ENCODE data around the gene SMC1B. TPM values are rescaled to one million over a fixed set of nuclear protein-coding genes. Genes with fewer than 3 reads are reported as not detected.

Gene SMC1B
- total and polyA plus RNA-seq, 2 experiments from 2014 or later, result 0.10 TPM; not detected in 1

DNA sequence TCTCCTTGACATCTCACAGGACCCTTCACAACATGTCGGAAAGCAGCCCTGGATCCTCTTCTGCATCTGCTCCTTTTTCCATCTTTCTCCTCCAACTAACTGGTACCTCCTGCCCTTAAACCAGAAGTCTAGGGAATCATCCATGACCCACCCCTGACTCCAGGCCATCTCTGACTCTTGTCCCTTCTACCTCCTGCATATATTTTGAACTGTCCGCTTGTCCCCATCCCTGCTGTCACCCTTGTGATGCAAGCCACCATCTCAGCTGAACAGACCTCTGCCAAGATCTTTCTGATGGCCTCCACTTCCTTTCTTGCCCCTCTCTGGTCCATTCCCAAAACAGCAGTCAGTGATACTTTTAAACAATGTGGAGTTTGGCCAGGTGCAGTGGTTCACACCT is 7.1 kb upstream of the SMC1B start (continued):
- TF ChIP-seq ZNF462 (CRISPR knock-in tag; IDR thresholded peaks at IDR 0.05), result no peak

DNA sequence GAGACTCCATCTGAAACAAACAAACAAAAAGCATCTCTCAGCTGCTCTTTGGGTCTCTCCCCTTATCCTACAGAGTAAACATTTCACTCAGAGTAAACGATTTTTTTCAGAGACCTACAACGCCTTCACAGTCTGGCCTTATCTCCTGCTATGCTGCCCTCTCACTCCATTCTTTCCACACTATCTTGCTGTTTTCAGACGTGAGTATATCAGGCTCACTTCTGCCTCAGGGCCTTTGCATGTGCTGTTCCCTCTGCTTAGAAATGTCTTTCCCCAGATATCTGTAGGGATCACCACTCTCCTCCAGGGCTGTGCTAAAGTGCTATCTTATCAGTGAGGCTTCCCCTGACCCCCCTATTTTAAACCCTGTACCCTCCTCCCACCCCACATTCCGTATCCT is 6.6 kb upstream of the SMC1B start:
- Histone ChIP-seq H3K36me3 (ENCODE audit: insufficient read depth) (no peaks in the 10 kb centered on the region), H3K79me2 (replicated peaks; ENCODE audit: insufficient read depth) (no peaks in the 10 kb centered on the region), H2AFZ (no peak overlapping the region), H4K20me1 (replicated peaks; ENCODE audit: insufficient read depth) (no peaks in the 10 kb centered on the region), H3K4me2 (no peak overlapping the region), H3K27ac (ENCODE audit: low read depth) (no peak overlapping the region), H3K4me3 (no peak overlapping the region), H3K4me1 (ENCODE audit: insufficient read depth) (no peaks in the 10 kb centered on the region), H3F3A (replicated peaks; ENCODE audit: low read depth) (no peaks in the 10 kb centered on the region), H3K27me3 (ENCODE audit: insufficient read depth) (peaks cover 1% of the 10 kb centered on the region), H3K9me2 (ENCODE audit: insufficient read depth) (no peaks in the 10 kb centered on the region)
- H3K27me3 Mint-ChIP-seq (ENCODE audit: insufficient read depth, low read depth, poor library complexity), result peaks cover 8% of the 10 kb centered on the region
- DNase-seq (ENCODE audit: low spot score) (no peak), ATAC-seq (no peak)
- no peak overlapping the region for H3K4me3 Mint-ChIP-seq
- no peak overlapping the region for H3K27ac Mint-ChIP-seq
- peaks cover 14% of the 10 kb centered on the region for H3K36me3 Mint-ChIP-seq (ENCODE audit: low read depth)
- peaks cover 3% of the 10 kb centered on the region; the same call in 2 of the 3 replicates for H3K4me1 Mint-ChIP-seq
- no peaks in the 10 kb centered on the region for H3K9me3 Mint-ChIP-seq
- TF ChIP-seq STAT1 (IDR thresholded peaks at IDR 0.05; ENCODE audit: unreplicated experiment) (no peak), ZNF462 (CRISPR knock-in tag; IDR thresholded peaks at IDR 0.05) (no peak), REST (IDR thresholded peaks at IDR 0.05; ENCODE audit: unreplicated experiment) (no peak), EZH2 (IDR thresholded peaks at IDR 0.05; ENCODE audit: low read depth, unreplicated experiment) (no peak), NANOG (IDR thresholded peaks at IDR 0.05; ENCODE audit: borderline replicate concordance) (no peak), POLR2AphosphoS5 (IDR thresholded peaks at IDR 0.05; ENCODE audit: low read depth) (no peak)
